Hepatocyte (in vitro differentiated cells): Measurements from ENCODE around the gene CACYBP.

ENCODE experiments used
- EZH2 ChIP-seq: fragments of 200-600 bp; sonication (generic); IDR thresholded peaks from 2 replicates; pipeline ENCODE4 v1.6.1; 2016; ENCODE audit warnings: antibody characterized with exemption, mild to moderate bottlenecking, borderline replicate concordance
- EZH2phosphoT487 ChIP-seq: fragments of 200-600 bp; sonication (generic); IDR thresholded peaks from one replicate; pipeline ENCODE4 v1.6.1; 2018; ENCODE audit warnings: antibody characterized with exemption, mild to moderate bottlenecking, low read depth, moderate library complexity; ENCODE audit not compliant: unreplicated experiment, severe bottlenecking
- TF ChIP-seq, protein P1 (sequence below): fragments of 200-600 bp; sonication (generic); IDR thresholded peaks from 2 replicates; pipeline ENCODE4 v1.5.1; 2016; ENCODE audit warnings: antibody characterized with exemption, mild to moderate bottlenecking; ENCODE audit not compliant: poor library complexity

- TF ChIP-seq, protein P1, sequence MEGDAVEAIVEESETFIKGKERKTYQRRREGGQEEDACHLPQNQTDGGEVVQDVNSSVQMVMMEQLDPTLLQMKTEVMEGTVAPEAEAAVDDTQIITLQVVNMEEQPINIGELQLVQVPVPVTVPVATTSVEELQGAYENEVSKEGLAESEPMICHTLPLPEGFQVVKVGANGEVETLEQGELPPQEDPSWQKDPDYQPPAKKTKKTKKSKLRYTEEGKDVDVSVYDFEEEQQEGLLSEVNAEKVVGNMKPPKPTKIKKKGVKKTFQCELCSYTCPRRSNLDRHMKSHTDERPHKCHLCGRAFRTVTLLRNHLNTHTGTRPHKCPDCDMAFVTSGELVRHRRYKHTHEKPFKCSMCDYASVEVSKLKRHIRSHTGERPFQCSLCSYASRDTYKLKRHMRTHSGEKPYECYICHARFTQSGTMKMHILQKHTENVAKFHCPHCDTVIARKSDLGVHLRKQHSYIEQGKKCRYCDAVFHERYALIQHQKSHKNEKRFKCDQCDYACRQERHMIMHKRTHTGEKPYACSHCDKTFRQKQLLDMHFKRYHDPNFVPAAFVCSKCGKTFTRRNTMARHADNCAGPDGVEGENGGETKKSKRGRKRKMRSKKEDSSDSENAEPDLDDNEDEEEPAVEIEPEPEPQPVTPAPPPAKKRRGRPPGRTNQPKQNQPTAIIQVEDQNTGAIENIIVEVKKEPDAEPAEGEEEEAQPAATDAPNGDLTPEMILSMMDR = no peak
- TF ChIP-seq EZH2phosphoT487 (no peak), EZH2 (no peak)
These were observed 371 bp upstream of the CACYBP start for GRCh38 chr1:174999216-174999935.
